ENCODE data around the gene GRIN1.
A peak's percentile ranks its signal among the peaks of the same experiment; 100 is the strongest.

The GRIN1 gene

DNA sequence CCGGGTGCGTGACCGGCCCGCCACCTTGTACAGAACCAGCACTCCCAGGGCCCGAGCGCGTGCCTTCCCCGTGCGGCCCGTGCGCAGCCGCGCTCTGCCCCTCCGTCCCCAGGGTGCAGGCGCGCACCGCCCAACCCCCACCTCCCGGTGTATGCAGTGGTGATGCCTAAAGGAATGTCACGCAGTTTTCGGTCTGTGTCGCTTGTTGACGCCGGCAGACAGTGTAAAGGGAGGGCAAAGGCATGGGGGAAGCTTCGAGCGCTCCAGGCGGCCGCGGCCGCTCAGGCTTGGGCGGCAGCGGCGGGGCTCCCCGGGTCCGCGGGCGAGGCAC lies 29.6 kb downstream of the GRIN1 start:
- Histone ChIP-seq H3K4me2 (ENCODE audit: insufficient read depth, low read length, poor library complexity, severe bottlenecking) (peak overlapping the region; percentile 89), H4K8ac (ENCODE audit: low read depth, low read length) (no peak overlapping the region), H2BK5ac (ENCODE audit: low read length) (no peak overlapping the region), H3K4ac (ENCODE audit: low read length) (no peak overlapping the region), H2AK5ac (ENCODE audit: low read depth, low read length) (no peak overlapping the region), H3K4me1 (ENCODE audit: control insufficient read depth in 2 of 2, insufficient read depth in 1 of 2, low read depth in 1 of 2, low read length in 2 of 2) (peaks cover 7 to 22% of the 10 kb centered on the region in 2 donors), H3K27me3 (ENCODE audit: control insufficient read depth in 3 of 3, insufficient read depth in 3 of 3, low read depth in 1 of 3, low read length in 3 of 3) (peaks cover 22 to 91% (median 80%) of the 10 kb centered on the region in 3 experiments), H3K4me3 (ENCODE audit: low read length in 2 of 2) (peak overlapping the region; percentile 51 to 80), H2BK120ac (ENCODE audit: low read depth, low read length) (no peak overlapping the region), H3K9me3 (replicated peaks in 1 of 2; ENCODE audit: control insufficient read depth in 2 of 2, insufficient read depth in 1 of 2, low read depth in 1 of 2, low read length in 2 of 2) (peaks cover 0 to 2% of the 10 kb centered on the region in 2 donors), H3K27ac (replicated peaks; ENCODE audit: low read length) (no peak overlapping the region), H3K79me1 (ENCODE audit: low read depth, low read length) (peaks cover 2% of the 10 kb centered on the region), H4K91ac (ENCODE audit: low read depth, low read length, poor library complexity) (no peak overlapping the region), H2BK15ac (ENCODE audit: low read length) (peak overlapping the region; percentile 75), H3K36me3 (replicated peaks in 1 of 2; ENCODE audit: control insufficient read depth in 2 of 2, insufficient read depth in 2 of 2, low read length in 2 of 2) (no peaks in the 10 kb centered on the region), H2AFZ (ENCODE audit: low read length) (peak overlapping the region; percentile 91), H3K18ac (ENCODE audit: low read length) (peak overlapping the region; percentile 70), H3K23ac (ENCODE audit: low read depth, low read length, poor library complexity) (peak overlapping the region; percentile 65), H3K14ac (ENCODE audit: low read length) (peak overlapping the region; percentile 71), H3K9ac (ENCODE audit: low read depth, low read length, poor library complexity) (peak overlapping the region; percentile 92), H2BK12ac (ENCODE audit: low read length) (no peak overlapping the region)
- DNase-seq (ENCODE audit: low spot score), result no peak
- no CpG with 5 or more reads among the region's 36 CpGs for WGBS, 2 donors (ENCODE audit: extremely low coverage in 2 of 2, insufficient read length in 2 of 2, insufficient replicate concordance in 1 of 2)

GRCh38 chr9:137168904-137169856 lies 30.2 kb downstream of the GRIN1 start:
- Histone ChIP-seq H4K91ac (ENCODE audit: low read depth, low read length, poor library complexity) (no peak overlapping the region), H3K79me1 (ENCODE audit: low read depth, low read length) (peaks cover 2% of the 10 kb centered on the region), H4K8ac (ENCODE audit: low read depth, low read length) (peak overlapping the region; percentile 3), H3K4me2 (ENCODE audit: insufficient read depth, low read length, poor library complexity, severe bottlenecking) (peak overlapping the region; percentile 89), H3K14ac (ENCODE audit: low read length) (peak overlapping the region; percentile 71), H2AFZ (ENCODE audit: low read length) (peak overlapping the region; percentile 91), H2BK5ac (ENCODE audit: low read length) (no peak overlapping the region), H3K9ac (ENCODE audit: low read depth, low read length, poor library complexity) (peak overlapping the region; percentile 92), H3K4me1 (ENCODE audit: control insufficient read depth in 2 of 2, insufficient read depth in 1 of 2, low read depth in 1 of 2, low read length in 2 of 2) (peaks cover 7 to 22% of the 10 kb centered on the region in 2 donors), H3K18ac (ENCODE audit: low read length) (peak overlapping the region; percentile 91), H2AK5ac (ENCODE audit: low read depth, low read length) (peak overlapping the region; percentile 88), H3K36me3 (replicated peaks in 1 of 2; ENCODE audit: control insufficient read depth in 2 of 2, insufficient read depth in 2 of 2, low read length in 2 of 2) (no peaks in the 10 kb centered on the region), H3K27me3 (ENCODE audit: control insufficient read depth in 3 of 3, insufficient read depth in 3 of 3, low read depth in 1 of 3, low read length in 3 of 3) (peaks cover 22 to 91% (median 75%) of the 10 kb centered on the region in 3 experiments), H3K27ac (replicated peaks; ENCODE audit: low read length) (no peak overlapping the region), H2BK120ac (ENCODE audit: low read depth, low read length) (no peak overlapping the region), H2BK12ac (ENCODE audit: low read length) (peak overlapping the region; percentile 41), H3K4me3 (ENCODE audit: low read length in 2 of 2) (peak overlapping the region; percentile 51 to 80), H2BK15ac (ENCODE audit: low read length) (peak overlapping the region; percentile 75), H3K4ac (ENCODE audit: low read length) (no peak overlapping the region), H3K9me3 (replicated peaks in 1 of 2; ENCODE audit: control insufficient read depth in 2 of 2, insufficient read depth in 1 of 2, low read depth in 1 of 2, low read length in 2 of 2) (peaks cover 0 to 2% of the 10 kb centered on the region in 2 donors), H3K23ac (ENCODE audit: low read depth, low read length, poor library complexity) (peak overlapping the region; percentile 80)
- DNase-seq (ENCODE audit: low spot score), result peak; percentile 68
- no CpG with 5 or more reads among the region's 124 CpGs for WGBS, 2 donors (ENCODE audit: extremely low coverage in 2 of 2, insufficient read length in 2 of 2, insufficient replicate concordance in 1 of 2)

GRCh38 chr9:137169896-137170358 lies 31.0 kb downstream of the GRIN1 start, which contains the start of gene LRRC26:
Gene LRRC26, minus strand, starts transcription at chr9:137170051. Its CDS starts 108 bp downstream, at chr9:137169943.
- WGBS, 2 donors (ENCODE audit: extremely low coverage in 2 of 2, insufficient read length in 2 of 2, insufficient replicate concordance in 1 of 2), result no CpG with 5 or more reads among the region's 41 CpGs
- peak within 1 kb of the TSS; percentile 89 for H3K4me2 ChIP-seq (ENCODE audit: insufficient read depth, low read length, poor library complexity, severe bottlenecking)

More at GRCh38 chr9:137169896-137170358, 31.0 kb downstream of the GRIN1 start, which contains the start of gene LRRC26:
- Histone ChIP-seq H3K36me3 (replicated peaks in 1 of 2; ENCODE audit: control insufficient read depth in 2 of 2, insufficient read depth in 2 of 2, low read length in 2 of 2) (no peaks in the 10 kb centered on the region), H3K14ac (ENCODE audit: low read length) (peak within 1 kb of the TSS; percentile 71), H2AFZ (ENCODE audit: low read length) (peak within 1 kb of the TSS; percentile 91), H2BK12ac (ENCODE audit: low read length) (peak within 1 kb of the TSS; percentile 41), H3K27me3 (ENCODE audit: control insufficient read depth in 3 of 3, insufficient read depth in 3 of 3, low read depth in 1 of 3, low read length in 3 of 3) (peaks cover 22 to 84% (median 69%) of the 10 kb centered on the region in 3 experiments), H3K79me1 (ENCODE audit: low read depth, low read length) (peaks cover 2% of the 10 kb centered on the region), H3K9ac (ENCODE audit: low read depth, low read length, poor library complexity) (peak within 1 kb of the TSS; percentile 92), H2BK15ac (ENCODE audit: low read length) (peak within 1 kb of the TSS; percentile 75), H3K18ac (ENCODE audit: low read length) (peak within 1 kb of the TSS; percentile 91), H3K4me1 (ENCODE audit: control insufficient read depth in 2 of 2, insufficient read depth in 1 of 2, low read depth in 1 of 2, low read length in 2 of 2) (peaks cover 8 to 22% of the 10 kb centered on the region in 2 donors), H3K27ac (replicated peaks; ENCODE audit: low read length) (no peak within 1 kb of the TSS), H2BK120ac (ENCODE audit: low read depth, low read length) (no peak within 1 kb of the TSS), H4K8ac (ENCODE audit: low read depth, low read length) (peak within 1 kb of the TSS; percentile 3), H2AK5ac (ENCODE audit: low read depth, low read length) (peak within 1 kb of the TSS; percentile 88), H3K4ac (ENCODE audit: low read length) (peak within 1 kb of the TSS; percentile 37), H2BK5ac (ENCODE audit: low read length) (no peak within 1 kb of the TSS), H3K4me3 (ENCODE audit: low read length in 2 of 2) (peak within 1 kb of the TSS; percentile 51 to 80), H3K23ac (ENCODE audit: low read depth, low read length, poor library complexity) (peak within 1 kb of the TSS; percentile 93), H4K91ac (ENCODE audit: low read depth, low read length, poor library complexity) (no peak within 1 kb of the TSS), H3K9me3 (replicated peaks in 1 of 2; ENCODE audit: control insufficient read depth in 2 of 2, insufficient read depth in 1 of 2, low read depth in 1 of 2, low read length in 2 of 2) (peaks cover 0 to 2% of the 10 kb centered on the region in 2 donors)
- no peak for DNase-seq (ENCODE audit: low spot score)

Data from neuronal stem cell (in vitro differentiated cells).